ENCODE results near the gene VGLL1.

DNA sequence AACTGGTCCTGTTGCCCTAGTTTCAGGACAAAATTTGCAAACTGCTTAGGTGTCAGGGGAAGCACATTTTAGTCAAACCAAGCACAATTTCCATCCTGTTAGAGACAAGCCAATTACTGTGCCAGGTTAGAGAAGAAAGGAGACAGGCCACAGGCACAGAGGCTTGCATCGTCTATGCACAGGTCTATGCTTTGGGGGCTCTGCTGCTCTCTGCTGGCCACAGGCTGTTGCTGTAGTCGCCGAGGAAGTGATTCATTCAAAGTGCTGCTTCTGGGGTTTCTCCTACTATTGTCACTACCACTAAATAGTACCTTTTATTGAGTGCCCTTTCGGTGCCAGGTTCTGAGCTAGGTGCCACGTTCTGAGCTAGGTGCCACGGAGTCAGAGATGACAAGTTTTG, 45.5 kb downstream of the VGLL1 start:
- TF ChIP-seq, protein P1, sequence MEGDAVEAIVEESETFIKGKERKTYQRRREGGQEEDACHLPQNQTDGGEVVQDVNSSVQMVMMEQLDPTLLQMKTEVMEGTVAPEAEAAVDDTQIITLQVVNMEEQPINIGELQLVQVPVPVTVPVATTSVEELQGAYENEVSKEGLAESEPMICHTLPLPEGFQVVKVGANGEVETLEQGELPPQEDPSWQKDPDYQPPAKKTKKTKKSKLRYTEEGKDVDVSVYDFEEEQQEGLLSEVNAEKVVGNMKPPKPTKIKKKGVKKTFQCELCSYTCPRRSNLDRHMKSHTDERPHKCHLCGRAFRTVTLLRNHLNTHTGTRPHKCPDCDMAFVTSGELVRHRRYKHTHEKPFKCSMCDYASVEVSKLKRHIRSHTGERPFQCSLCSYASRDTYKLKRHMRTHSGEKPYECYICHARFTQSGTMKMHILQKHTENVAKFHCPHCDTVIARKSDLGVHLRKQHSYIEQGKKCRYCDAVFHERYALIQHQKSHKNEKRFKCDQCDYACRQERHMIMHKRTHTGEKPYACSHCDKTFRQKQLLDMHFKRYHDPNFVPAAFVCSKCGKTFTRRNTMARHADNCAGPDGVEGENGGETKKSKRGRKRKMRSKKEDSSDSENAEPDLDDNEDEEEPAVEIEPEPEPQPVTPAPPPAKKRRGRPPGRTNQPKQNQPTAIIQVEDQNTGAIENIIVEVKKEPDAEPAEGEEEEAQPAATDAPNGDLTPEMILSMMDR (IDR thresholded peaks at IDR 0.05; ENCODE audit: low read depth, low read length, missing input control) = peak; percentile 44
- TF ChIP-seq TAF1 (conservative IDR thresholded peaks at IDR 0.05) (no peak), RAD21 (IDR thresholded peaks at IDR 0.05) (peak; percentile 68 to 80), SP1 (IDR thresholded peaks at IDR 0.05) (no peak)
- TF ChIP-seq, protein P2, sequence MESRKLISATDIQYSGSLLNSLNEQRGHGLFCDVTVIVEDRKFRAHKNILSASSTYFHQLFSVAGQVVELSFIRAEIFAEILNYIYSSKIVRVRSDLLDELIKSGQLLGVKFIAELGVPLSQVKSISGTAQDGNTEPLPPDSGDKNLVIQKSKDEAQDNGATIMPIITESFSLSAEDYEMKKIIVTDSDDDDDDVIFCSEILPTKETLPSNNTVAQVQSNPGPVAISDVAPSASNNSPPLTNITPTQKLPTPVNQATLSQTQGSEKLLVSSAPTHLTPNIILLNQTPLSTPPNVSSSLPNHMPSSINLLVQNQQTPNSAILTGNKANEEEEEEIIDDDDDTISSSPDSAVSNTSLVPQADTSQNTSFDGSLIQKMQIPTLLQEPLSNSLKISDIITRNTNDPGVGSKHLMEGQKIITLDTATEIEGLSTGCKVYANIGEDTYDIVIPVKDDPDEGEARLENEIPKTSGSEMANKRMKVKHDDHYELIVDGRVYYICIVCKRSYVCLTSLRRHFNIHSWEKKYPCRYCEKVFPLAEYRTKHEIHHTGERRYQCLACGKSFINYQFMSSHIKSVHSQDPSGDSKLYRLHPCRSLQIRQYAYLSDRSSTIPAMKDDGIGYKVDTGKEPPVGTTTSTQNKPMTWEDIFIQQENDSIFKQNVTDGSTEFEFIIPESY (IDR thresholded peaks at IDR 0.05) = no peak
- TF ChIP-seq, protein P3, sequence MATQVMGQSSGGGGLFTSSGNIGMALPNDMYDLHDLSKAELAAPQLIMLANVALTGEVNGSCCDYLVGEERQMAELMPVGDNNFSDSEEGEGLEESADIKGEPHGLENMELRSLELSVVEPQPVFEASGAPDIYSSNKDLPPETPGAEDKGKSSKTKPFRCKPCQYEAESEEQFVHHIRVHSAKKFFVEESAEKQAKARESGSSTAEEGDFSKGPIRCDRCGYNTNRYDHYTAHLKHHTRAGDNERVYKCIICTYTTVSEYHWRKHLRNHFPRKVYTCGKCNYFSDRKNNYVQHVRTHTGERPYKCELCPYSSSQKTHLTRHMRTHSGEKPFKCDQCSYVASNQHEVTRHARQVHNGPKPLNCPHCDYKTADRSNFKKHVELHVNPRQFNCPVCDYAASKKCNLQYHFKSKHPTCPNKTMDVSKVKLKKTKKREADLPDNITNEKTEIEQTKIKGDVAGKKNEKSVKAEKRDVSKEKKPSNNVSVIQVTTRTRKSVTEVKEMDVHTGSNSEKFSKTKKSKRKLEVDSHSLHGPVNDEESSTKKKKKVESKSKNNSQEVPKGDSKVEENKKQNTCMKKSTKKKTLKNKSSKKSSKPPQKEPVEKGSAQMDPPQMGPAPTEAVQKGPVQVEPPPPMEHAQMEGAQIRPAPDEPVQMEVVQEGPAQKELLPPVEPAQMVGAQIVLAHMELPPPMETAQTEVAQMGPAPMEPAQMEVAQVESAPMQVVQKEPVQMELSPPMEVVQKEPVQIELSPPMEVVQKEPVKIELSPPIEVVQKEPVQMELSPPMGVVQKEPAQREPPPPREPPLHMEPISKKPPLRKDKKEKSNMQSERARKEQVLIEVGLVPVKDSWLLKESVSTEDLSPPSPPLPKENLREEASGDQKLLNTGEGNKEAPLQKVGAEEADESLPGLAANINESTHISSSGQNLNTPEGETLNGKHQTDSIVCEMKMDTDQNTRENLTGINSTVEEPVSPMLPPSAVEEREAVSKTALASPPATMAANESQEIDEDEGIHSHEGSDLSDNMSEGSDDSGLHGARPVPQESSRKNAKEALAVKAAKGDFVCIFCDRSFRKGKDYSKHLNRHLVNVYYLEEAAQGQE (IDR thresholded peaks at IDR 0.05) = no peak
- TF ChIP-seq, protein P4, sequence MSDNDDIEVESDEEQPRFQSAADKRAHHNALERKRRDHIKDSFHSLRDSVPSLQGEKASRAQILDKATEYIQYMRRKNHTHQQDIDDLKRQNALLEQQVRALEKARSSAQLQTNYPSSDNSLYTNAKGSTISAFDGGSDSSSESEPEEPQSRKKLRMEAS (IDR thresholded peaks at IDR 0.05) = no peak
